CD1c-positive myeloid dendritic cell (primary cell): ENCODE measurements around the gene RALGAPA1.
"Not testable (repeated sequence)": the region's sequence is repeated elsewhere in the genome, so short reads cannot be mapped to it uniquely, and the experiment has no call there.

ENCODE experiments used
- DNase-seq: peaks from one replicate; pipeline ENCODE4 v3.0.0-alpha.2; 2016; ENCODE audit errors: extremely low spot score

Gene RALGAPA1

GRCh38 chr14:35701531-35701930, 107.6 kb downstream of the RALGAPA1 start:
- DNase-seq = no peak

GRCh38 chr14:35699791-35700444, 109.2 kb downstream of the RALGAPA1 start:
- no peak for DNase-seq

GRCh38 chr14:35696575-35696974, 112.5 kb downstream of the RALGAPA1 start:
- DNase-seq = no peak

DNA sequence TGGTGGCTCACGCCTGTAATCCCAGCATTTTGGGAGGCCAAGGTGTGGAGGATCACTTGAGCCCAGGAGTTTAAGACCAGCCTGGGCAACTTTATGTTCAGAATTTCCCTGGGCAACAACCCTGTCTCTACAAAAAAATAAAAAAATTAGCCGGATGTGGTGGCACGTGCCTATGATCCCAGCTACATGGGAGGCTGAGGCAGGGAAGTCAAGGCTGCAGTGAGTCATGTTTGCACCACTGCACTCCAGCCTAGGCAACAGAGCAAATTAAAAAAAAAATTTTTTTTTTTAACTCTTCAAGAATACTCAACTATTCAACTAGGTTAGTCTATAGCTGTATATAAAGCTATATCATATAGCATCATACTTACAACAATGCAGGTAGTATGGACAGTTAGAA, 113.0 kb downstream of the RALGAPA1 start:
- DNase-seq = no peak

DNA sequence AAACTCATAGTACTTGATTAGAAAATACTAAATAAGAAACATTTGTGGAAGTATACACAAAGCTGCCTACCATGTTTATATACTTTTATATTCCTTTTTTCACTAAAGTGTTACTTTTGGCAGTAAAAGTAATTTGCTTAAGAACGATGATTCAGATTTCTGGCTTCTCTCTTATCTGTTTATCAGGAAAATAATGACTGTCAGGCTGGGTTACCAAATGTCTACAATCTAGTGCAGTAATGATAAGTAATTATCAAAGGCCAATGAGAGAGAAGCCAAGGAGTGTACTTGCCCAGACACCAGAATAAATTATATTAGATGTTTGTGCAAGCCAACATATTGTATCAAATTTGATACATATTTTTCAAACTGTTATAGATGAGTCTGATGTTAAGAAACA, 113.4 kb downstream of the RALGAPA1 start:
- no peak for DNase-seq

DNA sequence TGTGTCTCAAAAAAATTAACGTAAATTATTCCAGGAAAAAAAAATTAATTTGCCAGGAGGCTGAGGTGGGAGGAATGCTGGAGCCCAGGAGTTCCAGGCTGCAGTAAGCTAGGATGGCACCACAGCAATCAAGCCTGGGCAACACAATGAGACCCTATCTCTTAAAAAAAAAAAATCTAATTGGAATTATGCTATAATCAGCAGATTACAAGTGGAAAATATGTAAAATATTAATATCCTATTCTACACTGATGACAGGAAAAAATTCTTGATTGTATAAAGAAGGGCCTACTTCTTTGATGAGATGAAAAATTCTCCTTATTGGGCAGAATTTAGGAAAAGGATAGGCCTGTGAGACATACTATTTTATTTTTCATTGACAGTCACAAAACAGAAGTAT, 114.0 kb downstream of the RALGAPA1 start:
- no peak for DNase-seq

DNA sequence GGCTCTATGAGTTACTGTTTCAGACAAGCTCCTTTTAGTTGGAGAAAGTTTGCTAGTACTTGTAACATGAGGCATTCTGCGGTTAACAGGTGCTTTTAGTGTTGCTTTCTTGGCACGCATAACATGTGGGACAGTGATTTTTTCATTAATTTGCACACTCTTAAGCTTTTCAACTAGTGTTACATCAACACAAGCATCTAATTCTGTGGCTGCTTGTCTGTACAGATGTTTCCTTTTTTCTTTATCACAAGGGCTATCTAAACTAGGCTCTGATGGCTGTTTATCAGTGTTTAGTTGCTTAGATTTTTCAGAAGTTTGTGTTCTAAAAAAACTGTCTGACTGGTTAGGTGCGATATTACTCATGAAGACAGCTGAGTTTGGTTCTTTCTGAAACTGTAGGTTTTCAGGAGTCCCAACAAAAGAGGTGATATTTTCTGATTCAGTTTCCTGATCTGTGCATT, 120.1 kb downstream of the RALGAPA1 start:
- DNase-seq = no peak

DNA sequence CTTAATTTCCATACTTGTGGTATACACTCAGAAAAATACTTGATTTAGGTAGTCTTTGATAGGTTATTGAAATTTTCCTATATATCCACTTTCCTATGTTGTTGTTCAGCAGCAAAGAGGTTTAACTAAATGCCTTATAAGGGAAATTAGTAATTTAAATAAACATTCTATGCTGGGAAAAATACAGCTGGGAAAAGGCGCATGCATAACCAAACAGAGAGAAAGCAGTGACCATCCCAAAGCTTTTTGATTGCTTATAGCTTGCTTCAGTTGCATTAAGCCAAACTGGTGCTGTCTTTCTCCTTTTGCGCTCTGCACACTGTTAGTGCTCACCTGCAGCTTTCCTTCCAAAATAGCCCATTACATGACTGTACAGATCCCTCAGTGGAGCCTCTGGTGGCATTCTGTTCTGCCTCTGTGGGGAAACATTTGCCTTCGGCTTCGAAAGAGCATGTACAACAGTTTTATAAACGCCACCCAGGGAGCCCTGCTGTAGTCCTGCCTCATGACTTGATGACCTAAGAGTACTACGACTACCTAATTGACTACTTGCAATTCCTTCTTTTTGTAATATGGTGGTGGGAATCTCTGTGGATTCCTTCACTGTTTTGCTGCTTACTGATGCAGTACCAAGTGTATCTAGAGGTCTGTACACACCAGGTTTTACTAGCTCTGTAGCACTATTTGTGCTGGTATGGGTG, 120.8 kb downstream of the RALGAPA1 start:
- DNase-seq = no peak

DNA sequence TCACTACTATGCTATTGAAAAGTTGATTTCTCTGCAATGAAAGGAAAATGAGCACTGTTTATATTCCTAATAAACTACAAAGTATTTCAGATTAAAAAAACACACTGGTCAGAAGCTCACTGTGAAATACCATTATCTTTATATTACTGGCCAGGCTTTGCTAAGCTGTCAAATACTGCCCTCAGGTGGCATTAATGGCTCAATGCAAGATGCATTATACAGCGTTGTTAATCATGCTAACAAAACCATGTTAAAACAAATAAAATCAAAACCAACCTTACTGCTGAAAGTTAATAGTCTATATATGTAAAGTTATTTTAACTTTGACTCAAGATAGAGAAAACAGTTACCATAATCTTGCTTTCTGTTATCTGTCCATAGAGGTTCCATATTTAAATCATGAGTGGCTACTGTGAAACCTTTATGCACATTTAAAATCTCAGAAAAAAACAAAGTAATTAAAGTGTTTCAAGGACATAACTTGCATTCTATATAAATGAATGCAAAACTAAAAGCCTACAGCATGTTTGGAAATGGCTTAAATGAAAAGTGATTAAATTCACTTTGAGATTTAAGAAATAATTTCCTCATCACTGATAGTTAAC, 121.7 kb downstream of the RALGAPA1 start:
- peak; percentile 49 for DNase-seq

- DNase-seq = not testable (repeated sequence)
Measured at GRCh38 chr14:35683688-35684087, 125.4 kb downstream of the RALGAPA1 start.

DNA sequence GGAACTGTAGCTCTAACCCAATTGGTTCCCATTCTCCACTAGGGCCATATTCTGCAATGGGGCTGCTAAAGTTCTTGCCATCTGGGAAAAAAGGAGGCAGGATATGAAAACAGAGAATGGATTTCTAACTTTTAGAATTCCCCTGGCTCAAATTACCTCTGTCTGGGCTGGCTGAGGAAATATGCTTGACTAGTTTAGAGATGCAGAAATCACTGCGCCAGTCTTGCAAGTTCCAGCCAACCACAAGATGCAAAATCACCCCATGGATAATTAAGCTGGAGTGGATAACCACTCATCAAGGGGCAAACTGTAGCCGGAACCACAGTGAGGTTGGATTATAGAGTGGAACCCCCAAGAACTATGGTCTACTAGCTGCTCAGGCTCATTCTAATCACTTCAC, 126.3 kb downstream of the RALGAPA1 start:
- no peak for DNase-seq

- no peak for DNase-seq
Measured at GRCh38 chr14:35678403-35679028, 130.6 kb downstream of the RALGAPA1 start.

DNA sequence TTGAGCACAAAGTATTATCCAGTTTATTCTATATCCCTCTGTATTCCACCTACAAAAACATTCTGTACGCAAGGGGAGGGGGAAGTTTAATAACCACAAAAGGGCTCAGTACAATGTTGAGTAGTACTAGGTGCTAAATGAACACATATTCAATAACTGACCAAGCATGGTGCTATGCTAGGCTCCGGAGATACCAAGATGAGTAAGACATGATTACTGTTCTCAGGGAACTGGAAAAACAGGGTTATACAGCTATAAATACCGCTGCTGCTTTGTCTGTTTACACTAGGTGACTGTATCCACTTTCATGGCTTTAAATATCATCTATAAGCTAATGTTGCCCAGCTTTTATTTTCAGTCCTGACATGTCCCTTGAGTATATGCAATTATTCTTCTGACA, 139.3 kb downstream of the RALGAPA1 start:
- no peak for DNase-seq

DNA sequence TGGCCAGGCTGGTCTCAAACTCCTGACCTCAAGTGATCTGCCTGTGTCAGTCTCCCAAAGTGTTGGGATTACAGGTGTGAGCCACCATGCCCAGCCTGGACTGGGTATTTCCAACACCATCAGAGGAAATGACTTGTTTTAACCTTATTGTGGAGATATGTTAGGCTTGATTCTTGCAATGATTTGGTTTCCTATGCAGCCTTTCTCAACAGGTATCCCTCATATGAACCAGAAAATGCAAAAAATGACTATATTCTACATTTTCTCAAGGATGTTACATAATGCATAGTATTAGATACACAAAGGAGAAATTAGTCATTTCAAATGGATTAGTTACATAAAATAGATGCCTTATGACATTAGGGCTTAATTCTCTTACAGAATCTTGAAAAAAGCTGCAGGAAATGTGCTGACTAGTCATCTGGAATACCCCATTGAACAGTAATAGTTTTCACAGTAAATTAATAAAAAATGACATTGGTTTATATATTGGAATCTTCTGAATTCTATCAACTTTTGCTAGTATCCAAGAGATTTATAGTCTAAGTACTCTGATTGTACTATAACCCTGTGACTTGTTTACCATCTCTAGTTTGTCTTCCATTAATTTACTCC, 142.6 kb downstream of the RALGAPA1 start:
- DNase-seq = no peak

DNA sequence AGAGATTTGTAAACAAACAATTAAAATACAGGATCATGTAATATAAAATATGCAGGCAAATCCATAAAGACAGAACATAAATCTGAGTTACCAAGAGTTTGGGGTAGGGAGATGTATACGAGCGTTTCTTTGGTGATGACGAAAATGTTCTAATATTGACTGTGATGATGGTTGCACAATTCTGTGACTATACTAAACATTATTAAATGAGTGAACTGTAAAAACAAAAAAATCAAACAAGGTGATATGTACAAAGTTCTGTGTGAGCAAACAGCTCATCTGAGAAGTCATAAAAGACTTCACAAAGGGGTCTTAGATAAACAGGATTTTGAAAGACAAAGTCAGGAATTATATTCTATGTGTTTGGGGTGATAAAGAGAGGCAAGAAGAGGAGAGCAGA, 147.2 kb downstream of the RALGAPA1 start:
- no peak for DNase-seq

DNA sequence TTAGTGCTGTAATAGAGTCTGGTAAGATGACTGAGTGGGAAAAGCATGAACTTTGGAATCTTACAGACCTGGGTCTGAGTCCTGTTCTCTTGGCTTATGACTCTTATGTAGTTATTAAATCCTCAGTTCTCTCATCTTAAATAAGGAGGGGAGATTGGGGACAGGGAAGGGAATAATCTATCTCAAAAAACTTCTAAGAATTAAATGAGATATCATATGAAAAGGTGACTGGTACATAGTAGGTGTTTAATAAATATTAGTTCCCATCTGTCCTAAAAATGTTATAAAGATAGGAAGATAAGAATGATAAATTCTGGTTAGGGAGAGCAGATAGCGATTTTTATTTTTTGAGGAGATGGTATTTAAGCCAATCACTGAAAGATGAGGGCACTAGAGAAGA, 156.1 kb downstream of the RALGAPA1 start:
- no peak for DNase-seq

DNA sequence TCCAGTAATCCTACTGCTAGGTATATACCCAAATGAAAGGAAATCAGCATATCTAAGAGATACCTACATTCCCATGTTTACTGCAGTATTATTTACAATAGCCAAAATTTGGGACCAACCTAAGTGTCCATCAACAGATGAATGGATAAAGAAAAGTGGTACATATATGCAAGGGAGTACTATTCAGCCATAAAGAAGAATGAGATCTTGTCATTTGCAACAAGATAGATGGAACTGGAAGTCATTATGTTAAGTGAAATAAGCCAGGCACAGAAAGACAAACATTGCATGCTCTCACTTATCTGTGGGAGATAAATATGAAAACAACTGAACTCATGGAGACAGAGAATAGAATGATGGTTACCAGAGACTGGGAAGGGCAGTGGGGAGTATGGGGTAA, 165.6 kb downstream of the RALGAPA1 start:
- no peak for DNase-seq

DNA sequence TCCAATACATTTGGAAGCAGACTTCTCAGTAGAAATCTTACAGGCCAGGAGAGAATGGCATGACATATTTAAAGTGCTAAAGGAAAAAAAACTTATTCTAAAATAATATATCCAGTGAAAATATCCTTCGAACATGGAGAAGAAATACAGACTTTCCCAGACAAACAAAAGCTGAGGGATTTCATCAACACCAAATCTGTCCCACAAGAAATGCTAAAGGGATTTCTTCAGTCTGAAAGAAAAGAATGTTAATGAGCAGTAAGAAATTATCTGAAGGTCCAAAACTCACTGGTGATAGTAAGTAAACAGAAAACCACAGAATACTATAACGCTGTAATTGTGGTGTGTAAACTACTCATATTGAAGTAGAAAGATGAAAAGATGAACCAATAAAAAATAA, 171.2 kb downstream of the RALGAPA1 start:
- DNase-seq = no peak

GRCh38 chr14:35637269-35637668, 171.8 kb downstream of the RALGAPA1 start:
- DNase-seq = no peak

- peak; percentile 5 for DNase-seq
Measured at GRCh38 chr14:35632676-35633075, 176.4 kb downstream of the RALGAPA1 start.

- DNase-seq = no peak
Measured at GRCh38 chr14:35632271-35632670, 176.8 kb downstream of the RALGAPA1 start.
